GM21619 (cell line): ENCODE data around the gene TAS2R1.

Source experiments
- ATAC-seq: cut with Tn5 transposase; IDR thresholded peaks from one replicate; pipeline ENCODE4 v1.9.1; 2021; ENCODE audit not compliant: unreplicated experiment

TAS2R1 gene, protein sequence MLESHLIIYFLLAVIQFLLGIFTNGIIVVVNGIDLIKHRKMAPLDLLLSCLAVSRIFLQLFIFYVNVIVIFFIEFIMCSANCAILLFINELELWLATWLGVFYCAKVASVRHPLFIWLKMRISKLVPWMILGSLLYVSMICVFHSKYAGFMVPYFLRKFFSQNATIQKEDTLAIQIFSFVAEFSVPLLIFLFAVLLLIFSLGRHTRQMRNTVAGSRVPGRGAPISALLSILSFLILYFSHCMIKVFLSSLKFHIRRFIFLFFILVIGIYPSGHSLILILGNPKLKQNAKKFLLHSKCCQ

GRCh38 chr5:9630251-9630650 is at the start of gene TAS2R1:
TAS2R1 (minus strand) TSS chr5:9630351; CDS start chr5:9630032, 319 bp downstream.
- no peak for ATAC-seq

GRCh38 chr5:9670371-9670770 is 40.2 kb upstream of the TAS2R1 start:
- ATAC-seq = no peak

DNA sequence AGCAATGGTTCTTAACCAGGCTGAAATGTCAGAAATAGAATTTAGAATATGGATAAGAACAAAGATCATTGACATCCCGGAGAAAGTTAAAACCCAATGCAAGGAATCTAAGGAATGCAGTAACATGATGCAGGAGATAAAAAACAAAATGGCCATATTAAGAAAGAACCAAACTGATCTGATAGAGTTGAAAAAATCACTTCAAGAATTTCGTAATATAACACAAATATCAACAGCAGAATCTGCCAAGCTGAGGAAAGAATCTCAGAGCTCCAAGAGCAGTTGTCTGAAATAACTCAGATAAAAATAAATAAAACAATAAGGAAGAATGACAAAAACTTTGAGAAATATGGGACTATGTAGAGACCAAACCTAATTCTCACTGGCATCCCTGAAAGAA is 37.8 kb upstream of the TAS2R1 start:
- no peak for ATAC-seq

GRCh38 chr5:9663891-9664290 is 33.7 kb upstream of the TAS2R1 start:
- ATAC-seq = no peak

DNA sequence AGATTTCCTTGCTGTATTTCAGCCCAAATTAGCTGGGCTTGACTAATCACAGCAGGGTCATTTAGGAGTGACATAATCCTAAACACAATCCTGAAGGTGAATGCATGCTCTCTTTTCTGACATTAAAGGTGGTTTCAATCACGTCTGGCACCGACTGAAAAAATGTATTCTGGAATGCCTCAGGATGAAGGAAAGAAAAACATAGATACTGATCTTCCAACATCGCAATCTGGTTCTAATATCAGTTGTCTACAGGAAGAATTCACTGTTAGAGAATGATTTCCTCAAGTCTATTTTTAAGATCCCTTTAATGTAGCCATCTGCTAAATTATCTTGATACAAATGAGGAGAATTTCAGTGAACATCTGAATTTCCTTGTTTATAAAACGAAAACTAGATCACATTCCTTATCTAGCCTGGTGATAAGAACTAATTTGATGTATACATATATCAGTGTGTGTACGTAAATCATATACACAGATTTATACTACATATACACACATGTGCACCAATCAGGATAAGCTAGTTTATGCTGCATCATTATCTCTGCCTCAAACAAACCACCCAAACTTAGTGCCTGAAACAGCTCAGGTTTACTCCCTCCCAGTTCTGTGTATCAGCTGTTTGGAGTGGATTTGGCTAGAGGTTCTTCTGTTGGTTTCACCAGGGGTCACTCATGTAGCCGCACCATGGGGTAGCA is 31.3 kb upstream of the TAS2R1 start:
- ATAC-seq = no peak

- ATAC-seq = no peak
Measured at GRCh38 chr5:9658706-9659105, 28.6 kb upstream of the TAS2R1 start.

DNA sequence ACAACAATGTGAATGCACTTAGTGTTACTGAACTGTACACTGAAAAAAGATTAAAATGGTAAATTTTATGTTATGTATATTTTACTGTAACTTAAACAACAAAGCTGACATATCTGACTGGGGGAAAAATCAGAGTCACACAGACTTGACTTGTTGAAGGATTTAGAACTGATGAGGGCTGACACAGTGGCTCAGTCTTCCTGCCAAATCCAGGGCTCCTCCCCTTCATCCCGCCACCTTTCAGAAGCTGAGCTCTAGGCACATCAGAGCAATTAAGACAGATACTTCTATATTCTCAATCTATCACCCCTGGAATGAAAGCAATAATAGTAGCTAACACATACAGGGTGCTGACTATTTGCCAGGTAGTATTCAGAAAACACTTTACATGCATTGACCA is 27.7 kb upstream of the TAS2R1 start:
- ATAC-seq = no peak

GRCh38 chr5:9655641-9656040 is 25.5 kb upstream of the TAS2R1 start:
- no peak for ATAC-seq

DNA sequence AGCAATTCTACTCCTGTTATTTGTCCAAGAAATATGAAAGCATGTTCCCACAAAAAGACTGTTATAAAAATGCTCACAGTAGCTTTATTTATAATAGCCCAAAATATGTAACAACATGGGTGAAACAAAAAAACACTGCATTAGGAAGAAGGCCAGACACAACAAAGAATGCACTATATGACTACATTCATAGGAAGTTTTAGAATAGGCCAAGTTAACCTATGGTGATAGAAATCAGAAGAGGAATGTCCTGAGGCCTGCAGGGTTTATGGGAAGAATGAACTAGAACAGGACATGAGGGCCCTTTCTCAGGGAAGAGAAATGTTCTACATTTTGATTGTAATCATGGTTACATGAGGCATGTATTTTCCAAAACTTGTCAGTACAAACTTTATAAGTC is 24.7 kb upstream of the TAS2R1 start:
- ATAC-seq = no peak

- peak; percentile 93 for ATAC-seq
Measured at GRCh38 chr5:9653811-9654210, 23.7 kb upstream of the TAS2R1 start.

DNA sequence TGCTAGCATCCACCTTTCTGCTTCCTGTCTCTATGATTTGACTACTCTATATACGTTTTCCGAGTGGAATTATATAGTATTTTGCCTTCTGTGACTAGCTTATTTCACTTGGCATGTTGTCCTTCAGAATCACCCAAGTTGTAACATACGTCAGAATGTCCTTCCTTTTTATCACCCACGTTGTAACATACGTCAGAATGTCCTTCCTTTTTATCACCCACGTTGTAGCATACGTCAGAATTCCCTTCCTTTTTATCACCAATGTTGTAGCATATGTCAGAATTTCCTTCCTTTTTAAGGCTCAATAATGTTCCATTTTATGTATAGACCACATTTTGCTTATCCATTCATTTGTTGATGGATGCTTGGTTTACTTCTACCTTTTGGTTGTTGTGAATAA is 22.9 kb upstream of the TAS2R1 start:
- no peak for ATAC-seq

GRCh38 chr5:9652295-9652694 is 22.1 kb upstream of the TAS2R1 start:
- ATAC-seq = no peak

- ATAC-seq = no peak
Measured at GRCh38 chr5:9646843-9647242, 16.7 kb upstream of the TAS2R1 start.

DNA sequence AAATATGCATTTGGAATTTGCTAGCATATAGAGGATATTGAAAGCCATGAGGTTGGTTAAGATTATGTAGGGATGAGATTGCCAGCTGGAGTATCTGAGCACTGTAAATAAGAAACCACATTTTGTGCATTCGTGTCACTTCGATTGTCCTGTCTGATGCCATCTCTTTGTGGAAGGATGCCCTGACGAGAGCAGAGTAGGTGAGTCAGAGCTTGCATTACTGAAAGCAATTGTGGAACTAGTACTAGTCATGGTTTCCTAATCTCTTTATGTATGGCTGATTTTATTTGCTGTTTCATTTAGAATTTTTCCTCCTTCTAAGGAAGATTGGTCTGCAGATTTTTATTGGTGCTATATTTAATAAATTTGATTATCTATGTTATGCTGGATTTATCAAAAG is 14.5 kb upstream of the TAS2R1 start:
- ATAC-seq = no peak

DNA sequence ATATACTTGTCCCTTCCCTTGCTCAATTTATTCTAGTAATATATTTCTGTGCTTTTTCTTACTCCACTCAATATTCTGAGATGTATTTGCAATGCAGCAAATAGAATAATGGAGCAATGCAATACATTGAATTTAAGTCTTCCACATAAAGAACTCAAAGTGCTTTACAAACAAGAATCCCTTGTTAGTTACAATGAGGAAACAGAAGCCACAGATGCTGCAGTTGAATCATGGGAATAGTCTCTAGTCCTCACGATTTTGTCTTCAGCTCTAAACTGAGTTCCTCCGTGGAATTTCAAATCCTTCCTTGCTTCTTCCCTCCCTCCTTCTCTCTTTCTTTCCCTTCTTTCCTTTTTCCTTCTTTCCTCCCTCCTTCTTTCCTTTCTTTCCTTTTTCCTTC is 12.5 kb upstream of the TAS2R1 start:
- no peak for ATAC-seq

DNA sequence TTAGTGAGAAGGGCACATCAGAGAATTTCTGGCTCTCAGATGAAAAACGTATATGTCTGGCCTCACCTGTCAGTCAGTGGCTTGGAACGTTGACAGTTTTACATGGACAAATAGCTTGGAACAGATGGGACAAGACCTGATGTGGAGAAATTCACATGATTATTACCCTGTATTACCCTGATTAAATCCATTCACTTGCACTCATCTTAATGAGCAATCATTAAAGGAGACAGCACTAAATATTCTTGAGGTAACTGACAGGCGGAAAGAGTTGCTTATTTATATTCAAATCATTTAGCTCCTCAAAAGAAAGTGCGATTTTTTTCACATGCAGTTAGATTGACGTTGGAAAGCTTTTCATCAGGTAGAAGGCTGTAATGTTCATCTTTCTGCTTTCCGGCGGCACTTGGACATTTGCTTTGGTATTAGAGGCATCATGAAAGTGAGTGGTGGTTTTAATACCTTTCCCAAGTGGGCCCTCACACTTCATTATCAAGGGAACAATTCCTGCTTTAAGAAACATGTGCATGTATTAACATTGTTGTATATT is 11.7 kb upstream of the TAS2R1 start:
- no peak for ATAC-seq

GRCh38 chr5:9632495-9632894 is 2.3 kb upstream of the TAS2R1 start:
- ATAC-seq = no peak

DNA sequence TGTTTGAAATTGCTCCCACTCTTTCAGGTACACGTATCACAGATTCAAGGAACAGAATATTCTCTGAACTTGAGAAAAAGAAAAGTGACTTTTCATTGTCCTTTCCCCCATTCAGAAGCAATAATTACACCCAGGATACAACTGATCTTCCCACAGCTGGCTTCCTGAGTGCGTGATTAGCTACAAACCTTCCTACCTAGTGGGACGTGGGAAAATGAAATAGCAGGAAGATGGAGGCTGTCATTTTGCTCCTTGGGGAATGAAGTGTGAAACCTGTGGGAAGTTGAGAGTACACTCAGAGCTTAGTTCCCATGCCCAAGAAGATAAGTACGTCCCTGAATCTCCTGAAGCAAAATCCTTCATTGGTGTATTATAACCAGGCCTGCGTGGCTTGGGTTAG is 2.6 kb downstream of the TAS2R1 start:
- ATAC-seq = no peak

- no peak for ATAC-seq
Measured at GRCh38 chr5:9626955-9627354, 3.2 kb downstream of the TAS2R1 start.

GRCh38 chr5:9625731-9626130 is 4.4 kb downstream of the TAS2R1 start:
- no peak for ATAC-seq

- ATAC-seq = no peak
Measured at GRCh38 chr5:9625286-9625685, 4.9 kb downstream of the TAS2R1 start.

GRCh38 chr5:9624196-9624947 is 5.8 kb downstream of the TAS2R1 start:
- no peak for ATAC-seq
